Activated CD4-positive, alpha-beta T cell treated with anti-CD3 and anti-CD28 coated beads for 36 hours (primary cell): ENCODE measurements around the gene IVD. TPM values are rescaled to one million over a fixed set of nuclear protein-coding genes. Genes with fewer than 3 reads are reported as not detected.

ENCODE experiments used
- ATAC-seq: fragments of 200-7000 bp; cut with Tn5 transposase; one replicate; pipeline ENCODE4 v1.10.0; 2021; ENCODE audit warnings: mild to moderate bottlenecking, moderate library complexity
- CTCF ChIA-PET: fragments of 350-600 bp; sonication (Branson Sonifier 250); formaldehyde crosslinking; loops from one replicate; lab custom pipeline; 2021; ENCODE audit warnings: antibody characterized with exemption; lab: Charles Lee
- POLR2A ChIA-PET: fragments of 350-600 bp; sonication (Branson Sonifier 250); formaldehyde crosslinking; loops from one replicate; lab custom pipeline; 2021; ENCODE audit warnings: antibody characterized with exemption, inconsistent platforms; lab: Charles Lee
- DNase-seq: peaks from one replicate; pipeline ENCODE4 v3.0.0-alpha.2; 2020
- H3K27ac Mint-ChIP-seq: one replicate; pipeline ENCODE4 v1.8.0; 2021; ENCODE audit warnings: mixed read lengths
- H3K27me3 Mint-ChIP-seq: one replicate; pipeline ENCODE4 v1.8.0; 2021; ENCODE audit warnings: mixed read lengths
- H3K36me3 Mint-ChIP-seq: one replicate; pipeline ENCODE4 v1.8.0; 2021; ENCODE audit warnings: low read depth, mixed read lengths
- H3K4me1 Mint-ChIP-seq: one replicate; pipeline ENCODE4 v1.8.0; 2021; ENCODE audit warnings: mixed read lengths
- H3K4me3 Mint-ChIP-seq: one replicate; pipeline ENCODE4 v1.8.0; 2021; ENCODE audit warnings: mild to moderate bottlenecking, moderate library complexity, mixed read lengths
- H3K9me3 Mint-ChIP-seq: one replicate; pipeline ENCODE4 v1.8.0; 2021; ENCODE audit warnings: low read depth, mixed read lengths
- intact Hi-C, 2 experiments: fragments of 100-400 bp; cut with DNase I in 1 of 2; cut with micrococcal nuclease in 1 of 2; formaldehyde crosslinking; loops; one replicate each; pipeline versions ENCODE4 v1.14.2 to v1.15.1; 2022 to 2024; cut with DNase I, micrococcal nuclease
- total RNA-seq, 2 experiments: library from RNA; stranded (reverse); gene quantifications; one replicate each; pipeline ENCODE4 v1.2.3, GENCODE V29; 2021

The IVD gene
- total RNA-seq, 2 experiments from 2014 or later: 30.8 to 46.2 TPM

GRCh38 chr15:40439960-40440742 is 34.6 kb downstream of the IVD start:
- CTCF ChIA-PET: interaction anchor here (0.5 to 2.4 kb wide), 18 partner anchors 11 to 512 kb away, joined by 3 to 12 read pairs (median 3); partner anchors contain the start of genes IVD, KNSTRN and PLCB2
- POLR2A ChIA-PET: interaction anchor here (0.6 to 0.9 kb wide), 2 partner anchors 31 to 341 kb away, joined by 3 to 9 read pairs; partner anchors contain the start of gene CHST14
- Mint-ChIP-seq H3K27ac (peak overlapping the region; percentile 75), H3K9me3 (no peaks in the 10 kb centered on the region), H3K4me1 (peaks cover 53% of the 10 kb centered on the region), H3K36me3 (no peaks in the 10 kb centered on the region), H3K27me3 (peaks cover 33% of the 10 kb centered on the region), H3K4me3 (peak overlapping the region; percentile 79)
- DNase-seq: peak; percentile 66
- peak; percentile 6 for ATAC-seq
- intact Hi-C loops: loop anchor here (1.0 to 5.0 kb wide), 15 partner anchors 31 to 657 kb away; partner anchors contain the start of genes BUB1B (in 1 of the 2), CCDC32 (in 1 of the 2), DISP2 (in 1 of the 2) and DNAJC17 (in 1 of the 2)

GRCh38 chr15:40440743-40441564 is 35.4 kb downstream of the IVD start, which contains the start of gene BAHD1:
BAHD1 (plus strand) TSS chr15:40440953; CDS start chr15:40458465, 17,512 bp downstream.
- H3K4me1 Mint-ChIP-seq: peaks cover 56% of the 10 kb centered on the region
- no peaks in the 10 kb centered on the region for H3K9me3 Mint-ChIP-seq
- H3K27me3 Mint-ChIP-seq: peaks cover 29% of the 10 kb centered on the region
- H3K36me3 Mint-ChIP-seq: no peaks in the 10 kb centered on the region
- DNase-seq (peak; percentile 97), ATAC-seq (peak; percentile 92)
- H3K27ac Mint-ChIP-seq: peak within 1 kb of the TSS; percentile 75
- peak within 1 kb of the TSS; percentile 82 for H3K4me3 Mint-ChIP-seq
- intact Hi-C loops: loop anchor here (1.0 to 5.0 kb wide), 16 partner anchors 30 to 658 kb away; partner anchors contain the start of genes BUB1B (in 1 of the 2), CCDC32 (in 1 of the 2), DISP2 (in 1 of the 2) and DNAJC17 (in 1 of the 2)
- CTCF ChIA-PET: interaction anchor here (0.5 to 2.4 kb wide), 9 partner anchors 10 to 511 kb away, joined by 3 to 12 read pairs (median 3); no protein-coding TSS in a partner anchor
- POLR2A ChIA-PET: interaction anchor here (0.6 kb wide), 2 partner anchors 42 to 342 kb away, joined by 3 to 9 read pairs; no protein-coding TSS in a partner anchor

GRCh38 chr15:40441565-40442531 is 36.3 kb downstream of the IVD start:
- Mint-ChIP-seq H3K27ac (peak overlapping the region; percentile 61), H3K9me3 (no peaks in the 10 kb centered on the region), H3K27me3 (peaks cover 24% of the 10 kb centered on the region), H3K4me3 (peak overlapping the region; percentile 82), H3K36me3 (no peaks in the 10 kb centered on the region), H3K4me1 (peaks cover 50% of the 10 kb centered on the region)
- DNase-seq (peak; percentile 56), ATAC-seq (peak; percentile 3)
- ChIA-PET POLR2A (interaction anchor here (0.8 kb wide), 1 partner anchor 32 kb away, joined by 3 read pairs; no protein-coding TSS in a partner anchor), CTCF (interaction anchor here (0.6 to 2.4 kb wide), 8 partner anchors 11 to 136 kb away, joined by 3 to 12 read pairs (median 4); no protein-coding TSS in a partner anchor)
- intact Hi-C loops: loop anchor here (1.0 to 5.0 kb wide), 3 partner anchors 65 to 659 kb away; partner anchors contain the start of gene FSIP1 (in 1 of the 2)

GRCh38 chr15:40443255-40443654 is 37.7 kb downstream of the IVD start:
- no peak for ATAC-seq
- ChIA-PET CTCF (interaction anchor here (0.7 to 1.4 kb wide), 6 partner anchors 10 to 114 kb away, joined by 3 to 6 read pairs (median 4); no protein-coding TSS in a partner anchor), POLR2A (interaction anchor here (0.6 to 0.9 kb wide), 3 partner anchors 9 to 420 kb away, joined by 3 read pairs; no protein-coding TSS in a partner anchor)
- DNase-seq: no peak
- no peak overlapping the region for H3K27ac Mint-ChIP-seq
- no peaks in the 10 kb centered on the region for H3K36me3 Mint-ChIP-seq
- H3K4me3 Mint-ChIP-seq: peak overlapping the region; percentile 82
- no peaks in the 10 kb centered on the region for H3K9me3 Mint-ChIP-seq
- peaks cover 15% of the 10 kb centered on the region for H3K27me3 Mint-ChIP-seq
- intact Hi-C loops: loop anchor here in 1 of 2 experiments (5.0 kb wide), 1 partner anchor 64 kb away; no protein-coding TSS in a partner anchor
- H3K4me1 Mint-ChIP-seq: peaks cover 50% of the 10 kb centered on the region

GRCh38 chr15:40443846-40444245 is 38.3 kb downstream of the IVD start:
- DNase-seq (no peak), ATAC-seq (no peak)
- POLR2A ChIA-PET: interaction anchor here (0.9 kb wide), 1 partner anchor 9 kb away, joined by 3 read pairs; no protein-coding TSS in a partner anchor
- peaks cover 9% of the 10 kb centered on the region for H3K27me3 Mint-ChIP-seq
- intact Hi-C loops: loop anchor here in 1 of 2 experiments (5.0 kb wide), 1 partner anchor 63 kb away; no protein-coding TSS in a partner anchor
- H3K4me3 Mint-ChIP-seq: no peak overlapping the region
- H3K36me3 Mint-ChIP-seq: no peaks in the 10 kb centered on the region
- H3K27ac Mint-ChIP-seq: no peak overlapping the region
- CTCF ChIA-PET: interaction anchor here (0.7 to 1.5 kb wide), 3 partner anchors 11 to 113 kb away, joined by 3 to 6 read pairs (median 5); no protein-coding TSS in a partner anchor
- H3K4me1 Mint-ChIP-seq: peaks cover 50% of the 10 kb centered on the region
- H3K9me3 Mint-ChIP-seq: no peaks in the 10 kb centered on the region

- DNase-seq (no peak), ATAC-seq (no peak)
- Mint-ChIP-seq H3K27ac (no peak overlapping the region), H3K27me3 (peaks cover 4% of the 10 kb centered on the region), H3K4me3 (no peak overlapping the region), H3K36me3 (no peaks in the 10 kb centered on the region), H3K4me1 (peaks cover 51% of the 10 kb centered on the region), H3K9me3 (no peaks in the 10 kb centered on the region)
- ChIA-PET CTCF (interaction anchor here (0.6 to 1.5 kb wide), 7 partner anchors 10 to 415 kb away, joined by 3 to 6 read pairs (median 3); no protein-coding TSS in a partner anchor), POLR2A (interaction anchor here (0.6 to 1.5 kb wide), 2 partner anchors 9 to 435 kb away, joined by 3 to 8 read pairs; no protein-coding TSS in a partner anchor)
- intact Hi-C loops: loop anchor here in 1 of 2 experiments (5.0 kb wide), 1 partner anchor 63 kb away; no protein-coding TSS in a partner anchor
These were observed 39.1 kb downstream of the IVD start for GRCh38 chr15:40444736-40445135.

GRCh38 chr15:40445421-40445922 is 39.9 kb downstream of the IVD start:
- Mint-ChIP-seq H3K4me3 (no peak overlapping the region), H3K9me3 (no peaks in the 10 kb centered on the region), H3K27me3 (no peaks in the 10 kb centered on the region), H3K36me3 (no peaks in the 10 kb centered on the region), H3K4me1 (peaks cover 53% of the 10 kb centered on the region), H3K27ac (no peak overlapping the region)
- POLR2A ChIA-PET: interaction anchor here (0.5 to 1.5 kb wide), 2 partner anchors 8 to 36 kb away, joined by 4 to 8 read pairs; no protein-coding TSS in a partner anchor
- intact Hi-C loops: no loop called here
- CTCF ChIA-PET: interaction anchor here (0.6 to 1.5 kb wide), 7 partner anchors 23 to 357 kb away, joined by 3 to 5 read pairs (median 3); no protein-coding TSS in a partner anchor
- no peak for ATAC-seq
- DNase-seq: no peak

- H3K36me3 Mint-ChIP-seq: no peaks in the 10 kb centered on the region
- H3K9me3 Mint-ChIP-seq: no peaks in the 10 kb centered on the region
- no peak for DNase-seq
- no peak overlapping the region for H3K27ac Mint-ChIP-seq
- no peak for ATAC-seq
- no peak overlapping the region for H3K4me3 Mint-ChIP-seq
- POLR2A ChIA-PET: interaction anchor here (0.5 kb wide), 1 partner anchor 37 kb away, joined by 4 read pairs; no protein-coding TSS in a partner anchor
- CTCF ChIA-PET: interaction anchor here (0.6 to 0.8 kb wide), 3 partner anchors 57 to 76 kb away, joined by 3 to 4 read pairs (median 4); no protein-coding TSS in a partner anchor
- intact Hi-C loops: no loop called here
- H3K4me1 Mint-ChIP-seq: peaks cover 59% of the 10 kb centered on the region
- no peaks in the 10 kb centered on the region for H3K27me3 Mint-ChIP-seq
These were observed 40.5 kb downstream of the IVD start for GRCh38 chr15:40446144-40446543.

- H3K4me3 Mint-ChIP-seq: no peak overlapping the region
- H3K9me3 Mint-ChIP-seq: no peaks in the 10 kb centered on the region
- ATAC-seq: no peak
- ChIA-PET CTCF (interaction anchor here (1.0 kb wide), 1 partner anchor 8 kb away, joined by 3 read pairs; no protein-coding TSS in a partner anchor), POLR2A (no interaction called here)
- H3K27ac Mint-ChIP-seq: no peak overlapping the region
- H3K27me3 Mint-ChIP-seq: no peaks in the 10 kb centered on the region
- intact Hi-C loops: no loop called here
- DNase-seq: no peak
- peaks cover 70% of the 10 kb centered on the region for H3K4me1 Mint-ChIP-seq
- H3K36me3 Mint-ChIP-seq: no peaks in the 10 kb centered on the region
These were observed 42.8 kb downstream of the IVD start for GRCh38 chr15:40448354-40448753.
